H1 (cell line): ENCODE results near the gene UBL4A. TPM values are rescaled to one million over a fixed set of nuclear protein-coding genes. Genes with fewer than 3 reads are reported as not detected.

Experiments
- BCL11A ChIP-seq, 2 experiments: IDR thresholded peaks; one replicate each; pipeline ENCODE4 v1.6.1; 2011; ENCODE audit warnings: low read depth in 2 of 2, low read length in 2 of 2, mild to moderate bottlenecking in 2 of 2
- CHD1 ChIP-seq: IDR thresholded peaks from 2 replicates; pipeline ENCODE4 v1.6.1; 2012; ENCODE audit warnings: low read depth, low read length, improper control_type of control experiment
- EP300 ChIP-seq, 2 experiments: IDR thresholded peaks; 1 replicate in 1 of 2; 2 replicates in 1 of 2; pipeline ENCODE4 v1.6.1; 2011 to 2012; ENCODE audit warnings: low read depth in 2 of 2, low read length in 2 of 2, mild to moderate bottlenecking in 2 of 2, borderline replicate concordance in 1 of 2, inconsistent platforms in 1 of 2, moderate library complexity in 1 of 2
- HDAC2 ChIP-seq, 2 experiments: fragments of 300-600 bp in 1 of 2; sonication (generic) in 1 of 2; IDR thresholded peaks; 2 replicates each; pipeline ENCODE4 v1.6.1; 2011 to 2012; ENCODE audit warnings: low read depth in 2 of 2, low read length in 2 of 2, mild to moderate bottlenecking in 2 of 2, moderate library complexity in 2 of 2, borderline replicate concordance in 1 of 2, inconsistent platforms in 1 of 2
- SUZ12 ChIP-seq: fragments of 200-600 bp; sonication (generic); IDR thresholded peaks from 2 replicates; pipeline ENCODE4 v1.6.1; 2012; ENCODE audit warnings: mild to moderate bottlenecking, inconsistent platforms, low read length, moderate library complexity, mixed read lengths
- TBP ChIP-seq: IDR thresholded peaks from 2 replicates; pipeline ENCODE4 v1.6.1; 2011; ENCODE audit warnings: low read depth, low read length, improper control_type of control experiment
- TEAD4 ChIP-seq: IDR thresholded peaks from 2 replicates; pipeline ENCODE4 v1.6.1; 2012; ENCODE audit warnings: low read depth, low read length, inconsistent platforms, mixed read lengths
- polyA plus RNA-seq, 7 experiments: library from polyadenylated mRNA; depleted of rRNA in 3 of 7; stranded (reverse) in 5 of 7; unstranded in 2 of 7; fragments of >200 nt in 5 of 7; fragments of 200-250 nt in 2 of 7; gene quantifications; 1 replicate in 5 of 7; 2 replicates in 1 of 7; 4 replicates in 1 of 7; pipeline versions ENCODE4 v1.2.1 to v1.2.3, GENCODE V29; 2011 to 2013; ENCODE audit warnings: missing spikeins in 2 of 7, mixed read lengths in 2 of 7
- total RNA-seq: library from RNA; stranded (reverse); fragmentation: NEBNext Ultra II Directional; extraction: Animal tissue kit (Norgen Biotek cat#: 25700); gene quantifications from 2 replicates; pipeline ENCODE4 v1.2.1, GENCODE V29; 2021

Gene UBL4A
- total and polyA plus RNA-seq, 2 of the 8 experiments (the other 6 are each of a cell fraction or from before 2014, with no cell fraction given) = 23.1 to 31.7 TPM

GRCh38 chrX:154507673-154508383 lies 21.4 kb upstream of the UBL4A start (continued):
- no peak for TF ChIP-seq CHD1
- no peak for TF ChIP-seq TBP
- TF ChIP-seq TEAD4 = no peak
- no peak for TF ChIP-seq BCL11A (IDR thresholded peaks at IDR 0.05; ENCODE audit: low read depth in 2 of 2, low read length in 2 of 2)
- no peak for TF ChIP-seq HDAC2 (IDR thresholded peaks at IDR 0.05; ENCODE audit: borderline replicate concordance in 1 of 2, low read depth in 2 of 2, low read length in 2 of 2)
- no peak for TF ChIP-seq SUZ12
- TF ChIP-seq EP300 (IDR thresholded peaks at IDR 0.05; ENCODE audit: borderline replicate concordance in 1 of 2, low read depth in 2 of 2, low read length in 2 of 2) = no peak
